HG03575 (cell line): ENCODE measurements around the gene CHRNA4.

Experiments used
- ATAC-seq: cut with Tn5 transposase; IDR thresholded peaks from one replicate; pipeline ENCODE4 v1.9.1; 2021; ENCODE audit not compliant: unreplicated experiment, insufficient number of reproducible peaks, low FRiP score; ENCODE audit errors: extremely low read depth

Gene CHRNA4

GRCh38 chr20:63398744-63399514, 37.8 kb upstream of the CHRNA4 start:
- ATAC-seq = no peak

DNA sequence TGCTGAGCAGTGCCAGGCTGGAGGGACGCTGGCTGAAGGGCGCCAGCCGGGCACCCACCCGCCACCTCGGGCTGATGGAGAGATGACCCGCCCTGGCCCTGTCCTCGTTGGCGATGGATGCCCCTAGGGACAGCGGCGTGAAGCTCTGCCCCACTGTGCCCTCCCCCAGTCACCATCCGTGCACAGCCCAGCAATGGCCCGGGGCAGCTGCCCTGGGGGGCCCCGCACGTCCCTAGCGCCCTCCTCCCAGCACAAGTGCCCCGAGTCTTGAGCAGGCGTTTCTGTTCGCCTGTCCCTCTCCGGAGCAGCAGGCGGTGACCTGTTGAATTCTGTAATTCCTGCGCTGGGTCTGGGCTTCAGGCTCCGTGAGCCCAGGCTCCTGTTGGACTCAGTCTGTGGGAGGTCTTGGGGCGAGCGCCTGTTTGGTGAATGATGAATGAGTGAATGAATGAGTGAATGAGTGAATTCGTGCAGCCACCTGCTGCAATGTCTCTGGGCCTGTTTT, 36.8 kb upstream of the CHRNA4 start:
- ATAC-seq = no peak

GRCh38 chr20:63397155-63397843, 36.1 kb upstream of the CHRNA4 start:
- ATAC-seq = no peak

GRCh38 chr20:63396300-63396699, 35.2 kb upstream of the CHRNA4 start:
- ATAC-seq = no peak

DNA sequence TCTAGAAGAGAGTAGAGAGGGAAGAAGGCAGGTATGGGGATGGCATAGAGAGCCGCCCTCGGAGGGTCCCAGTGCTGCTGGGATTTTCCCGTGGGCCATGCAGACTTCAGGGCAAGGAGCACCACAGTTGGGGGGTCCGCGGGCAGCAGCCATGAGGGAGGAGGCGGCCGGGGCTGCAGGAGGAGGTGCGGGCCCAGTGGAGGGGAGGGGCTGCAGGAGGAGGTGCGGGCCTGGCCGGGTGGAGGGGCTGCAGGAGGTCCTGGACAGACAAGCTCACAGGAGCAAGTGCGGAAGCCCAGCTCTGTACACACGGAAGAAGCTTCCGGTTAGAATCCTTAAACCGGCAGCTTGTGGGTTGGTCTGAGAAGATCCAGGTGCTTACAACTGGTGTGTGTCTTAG, 34.6 kb upstream of the CHRNA4 start:
- no peak for ATAC-seq

DNA sequence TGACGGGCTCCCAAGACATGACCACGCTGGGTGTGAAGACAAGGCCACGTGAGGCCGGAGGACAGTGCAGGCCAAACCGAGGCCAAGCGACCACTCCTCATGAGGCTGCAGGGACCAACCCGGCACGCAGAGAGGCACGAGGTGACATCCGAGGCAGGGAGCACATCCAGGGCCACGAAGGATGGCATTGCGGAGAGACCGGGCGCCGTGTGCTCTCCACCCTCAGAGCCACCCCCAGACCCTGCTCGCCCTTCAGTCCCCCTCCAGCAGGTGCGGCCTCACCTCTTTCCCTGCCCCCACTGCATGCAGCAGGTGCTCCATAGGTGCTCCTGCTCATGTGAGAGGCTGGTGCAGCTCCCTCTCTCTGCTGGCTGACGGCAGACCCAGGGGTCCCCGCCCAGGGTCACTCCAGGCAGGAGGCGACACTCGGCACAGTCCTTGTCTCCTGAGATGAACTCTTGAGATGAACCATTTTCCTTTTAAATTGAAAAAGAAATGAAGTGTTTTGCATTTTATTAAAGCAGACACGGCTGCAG, 33.8 kb upstream of the CHRNA4 start:
- no peak for ATAC-seq

DNA sequence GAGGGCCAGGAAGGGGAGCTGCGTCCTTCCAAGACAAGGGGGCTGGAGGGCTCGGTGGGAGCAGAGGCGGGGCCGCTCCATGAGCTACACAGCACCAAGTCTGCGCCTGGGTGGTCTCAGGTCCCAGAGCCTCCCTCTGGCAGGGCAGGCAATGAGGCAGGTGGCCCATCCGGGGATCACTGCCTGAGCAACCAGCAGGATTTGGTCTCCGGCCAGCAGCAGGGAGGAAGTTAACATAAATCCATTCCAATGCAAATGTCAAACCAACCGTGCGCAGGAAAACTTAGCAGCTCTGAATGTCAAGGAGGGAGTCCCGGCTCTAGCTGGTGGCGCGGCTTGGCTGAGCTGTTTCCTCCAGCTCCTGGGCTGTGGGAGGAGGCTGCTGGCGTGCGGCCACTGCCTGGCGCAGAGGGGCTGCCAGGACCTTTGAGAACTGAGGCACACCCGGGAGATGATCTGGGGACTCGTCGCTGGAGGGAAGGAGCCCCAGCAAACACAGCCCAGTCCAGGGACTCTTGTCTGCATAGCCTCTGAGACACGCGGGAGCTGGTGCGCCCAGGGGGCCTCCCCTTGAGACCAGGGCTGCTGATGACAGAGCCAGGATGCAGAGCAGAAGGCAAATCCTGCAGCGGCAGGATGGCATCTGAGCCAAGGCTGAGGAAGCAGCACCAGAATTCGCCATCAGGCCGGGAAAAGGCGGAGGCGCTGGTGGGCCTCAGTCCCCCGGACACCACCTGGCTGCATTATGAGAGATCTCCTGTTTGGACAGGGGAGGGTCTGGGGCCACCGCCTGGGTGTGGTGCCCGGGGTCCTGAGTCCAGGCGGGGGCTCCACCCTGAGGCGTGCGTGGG, 33.1 kb upstream of the CHRNA4 start:
- no peak for ATAC-seq

- ATAC-seq = no peak
Observed at GRCh38 chr20:63393566-63393965, 32.4 kb upstream of the CHRNA4 start.

GRCh38 chr20:63392465-63393365, 31.6 kb upstream of the CHRNA4 start:
- ATAC-seq = no peak

GRCh38 chr20:63387917-63388316, 26.8 kb upstream of the CHRNA4 start:
- no peak for ATAC-seq

DNA sequence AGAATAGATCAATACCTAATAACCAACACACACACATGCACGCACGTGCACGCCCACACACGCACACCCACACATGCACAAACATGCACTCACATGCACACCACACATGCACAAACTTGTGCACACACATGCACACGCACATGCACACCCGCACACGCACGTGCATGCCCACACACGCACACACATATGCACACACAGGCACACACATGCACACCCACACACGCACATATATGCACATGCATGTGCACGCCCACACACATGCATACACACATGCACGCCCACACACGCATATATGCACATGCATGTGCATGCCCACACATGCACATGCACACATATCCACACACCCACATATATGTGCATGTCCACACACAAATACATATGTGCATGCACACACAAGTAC, 26.2 kb upstream of the CHRNA4 start:
- ATAC-seq = no peak

GRCh38 chr20:63386491-63386890, 25.3 kb upstream of the CHRNA4 start:
- no peak for ATAC-seq

DNA sequence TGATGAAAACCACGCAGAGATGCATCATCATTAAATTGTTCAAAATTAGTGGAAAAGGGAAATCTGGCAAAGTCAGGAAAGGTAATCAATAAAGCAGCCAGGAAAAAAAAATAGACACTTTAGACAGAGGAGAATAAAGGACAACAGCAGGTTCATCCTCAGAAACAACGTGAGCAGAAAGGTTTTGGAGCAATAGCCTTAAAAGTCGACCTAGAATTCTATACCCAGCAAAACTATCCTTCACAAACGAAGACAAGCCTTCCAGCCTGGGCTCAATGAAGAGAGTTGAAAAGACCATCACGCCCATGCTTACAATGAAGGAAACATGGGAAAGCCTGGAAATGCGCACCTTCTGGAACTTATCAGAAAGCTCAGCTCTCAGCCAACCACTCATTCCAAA, 24.7 kb upstream of the CHRNA4 start:
- ATAC-seq = no peak

- no peak for ATAC-seq
Observed at GRCh38 chr20:63384336-63384735, 23.2 kb upstream of the CHRNA4 start.

DNA sequence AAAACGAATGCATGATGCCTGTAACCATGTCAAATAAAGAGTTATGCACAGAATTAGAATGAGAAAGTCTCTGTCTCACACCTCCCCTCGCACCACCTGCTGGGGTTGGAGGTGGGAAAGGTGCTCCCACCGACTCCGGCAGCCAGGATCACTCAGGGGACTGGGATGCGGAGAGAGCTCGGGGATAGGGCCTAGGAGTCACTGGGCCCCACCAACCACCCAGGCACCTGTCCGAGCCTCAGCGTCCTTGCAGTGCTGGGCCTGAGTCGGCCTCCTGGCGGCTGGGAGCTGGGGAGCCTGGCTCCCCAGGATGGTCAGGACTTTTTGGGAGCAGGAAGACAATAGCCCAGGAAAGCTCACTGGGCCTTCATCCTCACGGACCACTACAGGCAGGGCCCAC, 22.4 kb upstream of the CHRNA4 start:
- ATAC-seq = no peak

DNA sequence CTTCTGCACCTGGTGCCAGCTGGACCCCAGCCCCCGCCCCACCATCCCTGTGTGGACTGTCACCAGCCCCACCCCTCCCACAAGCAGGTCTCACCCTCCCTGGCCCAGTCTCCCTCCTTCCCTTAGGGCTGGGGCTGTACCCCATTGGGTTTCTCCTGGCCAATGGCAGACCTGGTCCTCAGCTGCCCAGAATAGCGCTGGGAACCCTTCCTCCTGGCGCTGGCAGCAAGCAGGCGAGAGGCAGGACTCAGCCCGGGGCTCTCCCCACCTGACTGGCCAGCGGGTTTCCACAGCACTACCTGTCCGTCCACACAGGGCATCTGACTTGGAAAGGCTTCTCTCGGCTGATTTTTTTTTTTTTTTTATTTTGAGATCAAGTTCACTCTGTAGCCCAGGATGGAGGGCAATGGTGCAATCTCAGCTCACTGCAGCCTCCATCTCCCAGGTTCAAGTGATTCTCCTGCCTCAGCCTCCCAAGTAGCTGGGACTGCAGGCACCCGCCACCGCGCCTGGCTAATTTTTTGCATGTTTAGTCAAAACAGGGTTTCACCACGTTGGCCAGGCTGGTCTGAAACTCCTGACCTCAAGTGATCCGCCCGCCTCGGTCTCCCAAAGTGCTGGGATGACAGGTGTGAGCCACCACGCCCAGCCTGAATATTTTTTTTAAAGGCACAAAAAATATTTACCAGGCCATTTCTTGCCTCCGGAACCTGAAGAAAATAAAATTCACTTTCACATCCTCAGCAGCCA, 21.6 kb upstream of the CHRNA4 start:
- ATAC-seq = no peak

DNA sequence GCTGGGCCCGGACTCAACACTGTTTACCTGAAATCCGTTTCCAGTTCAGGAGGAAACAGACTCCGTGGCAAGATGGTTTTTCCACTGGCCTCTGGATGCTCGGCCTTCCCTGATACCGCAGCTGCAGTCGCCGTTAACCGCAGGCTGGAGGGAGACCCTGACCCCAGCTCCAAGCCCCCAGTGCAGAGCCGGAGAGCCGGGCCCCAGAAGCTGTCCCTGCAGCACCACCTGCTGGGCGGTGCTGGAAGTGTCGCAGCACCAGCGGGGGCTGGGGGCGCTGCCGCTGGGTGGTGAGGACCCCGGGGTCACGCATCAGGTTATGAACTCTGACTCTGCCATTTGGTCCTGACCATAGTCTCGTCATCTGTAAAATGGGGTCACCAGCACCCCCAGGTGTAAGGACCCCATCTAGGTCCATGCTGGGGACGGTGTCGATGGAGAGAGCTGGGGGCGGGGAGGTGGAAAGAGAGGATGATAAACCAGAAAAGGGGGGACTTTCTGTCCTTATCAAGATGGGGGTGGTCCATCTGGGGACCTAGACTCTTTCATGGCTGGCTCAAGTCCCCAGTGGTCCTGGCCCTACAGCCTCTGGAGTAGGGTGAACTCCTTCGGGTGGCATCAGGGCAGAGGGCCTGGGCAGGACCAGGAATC, 20.8 kb upstream of the CHRNA4 start:
- no peak for ATAC-seq
